Stomach smooth muscle (tissue), 2 donors: ENCODE data around the gene DNAJC5.
A peak's percentile ranks its signal among the peaks of the same experiment; 100 is the strongest.

Experiments used
- H3K27ac ChIP-seq: one replicate; pipeline ENCODE4 v1.7.0; 2013; ENCODE audit warnings: mild to moderate bottlenecking, low read length, inconsistent platforms
- H3K27me3 ChIP-seq, 2 donors: one replicate each; pipeline ENCODE4 v1.7.0; 2013; ENCODE audit warnings: low read length in 2 of 2; ENCODE audit not compliant: insufficient read depth in 2 of 2, control insufficient read depth in 1 of 2
- H3K36me3 ChIP-seq, 2 donors: one replicate each; pipeline ENCODE4 v1.7.0; 2013; ENCODE audit warnings: low read length in 2 of 2; ENCODE audit not compliant: control insufficient read depth in 2 of 2, insufficient read depth in 2 of 2
- H3K4me1 ChIP-seq: one replicate; pipeline ENCODE4 v1.7.0; 2013; ENCODE audit warnings: low read length; ENCODE audit not compliant: control insufficient read depth, insufficient read depth
- H3K4me3 ChIP-seq, 2 donors: one replicate each; pipeline ENCODE4 v1.7.0; 2013; ENCODE audit warnings: low read length in 2 of 2
- H3K9ac ChIP-seq, 2 donors: one replicate each; pipeline ENCODE4 v1.7.0; 2013; ENCODE audit warnings: low read length in 2 of 2, mild to moderate bottlenecking in 1 of 2
- H3K9me3 ChIP-seq, 2 donors: one replicate each; pipeline ENCODE4 v1.7.0; 2013; ENCODE audit warnings: low read length in 2 of 2; ENCODE audit not compliant: control insufficient read depth in 2 of 2
- donor health status: healthy.
- donor health status: Pancreatic carcinoma.

The DNAJC5 gene

DNA sequence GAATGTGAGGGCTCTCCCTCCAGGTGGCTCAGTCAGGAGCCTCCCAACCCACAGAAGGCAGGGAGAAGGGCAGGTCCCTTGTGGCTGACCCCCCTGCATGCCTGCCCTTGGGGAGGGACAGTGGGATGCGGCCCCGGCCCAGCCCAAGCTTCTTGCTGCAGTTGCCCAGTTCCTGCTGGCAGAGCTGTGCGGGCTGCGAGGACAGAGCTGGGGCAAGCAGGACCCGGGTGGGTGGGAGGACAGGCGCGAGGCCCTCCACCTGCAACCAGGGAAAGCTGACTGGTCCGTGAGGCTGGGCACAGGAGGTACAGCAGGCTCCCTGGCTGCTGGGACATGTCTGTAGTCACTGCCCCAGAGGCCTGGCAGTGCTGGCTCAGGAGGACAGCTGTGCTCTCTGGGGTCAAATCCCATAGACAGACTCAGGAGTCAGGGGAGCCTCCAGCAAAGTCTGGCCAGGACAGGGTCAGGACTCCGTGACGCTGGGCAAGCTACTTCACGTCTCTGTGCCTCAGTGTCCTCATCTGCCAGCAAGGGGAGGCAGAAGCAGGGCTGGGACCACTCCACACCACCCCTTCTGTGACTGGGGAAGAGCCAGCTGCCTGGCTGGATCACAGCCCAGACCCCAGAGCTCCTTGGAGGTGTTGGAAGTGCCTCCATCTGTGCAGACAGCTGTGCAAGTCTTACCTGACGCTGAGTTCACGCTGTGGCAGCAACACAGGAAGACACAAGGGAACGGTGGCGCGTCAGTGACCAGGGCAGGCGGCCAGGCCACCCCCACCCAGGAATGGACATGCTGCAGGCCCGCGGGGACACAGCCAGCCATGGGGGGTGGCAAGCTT is 48.3 kb downstream of the DNAJC5 start:
- H3K4me3 ChIP-seq = no peak overlapping the region
- no peak overlapping the region for H3K27ac ChIP-seq
- H3K9ac ChIP-seq = no peak overlapping the region
- peaks cover 23 to 30% of the 10 kb centered on the region in 2 donors for H3K36me3 ChIP-seq
- no peaks in the 10 kb centered on the region for H3K9me3 ChIP-seq
- H3K4me1 ChIP-seq = peaks cover 12% of the 10 kb centered on the region
- no peaks in the 10 kb centered on the region for H3K27me3 ChIP-seq

DNA sequence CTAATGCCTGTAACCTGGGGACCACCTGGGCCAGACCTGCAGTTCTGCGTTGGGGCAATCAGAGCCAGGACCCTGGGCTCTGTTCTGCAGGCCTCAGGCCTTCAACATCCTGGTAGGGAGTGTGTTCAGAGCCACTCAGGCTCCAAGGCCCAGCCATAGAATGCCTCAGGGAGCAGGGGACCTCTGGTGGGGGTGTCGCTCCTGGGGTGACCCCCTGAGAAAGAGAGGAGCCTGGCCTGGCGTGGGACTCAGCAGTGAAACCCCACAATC is 48.8 kb downstream of the DNAJC5 start:
- Histone ChIP-seq H3K4me1 (peaks cover 18% of the 10 kb centered on the region), H3K27ac (no peak overlapping the region), H3K27me3 (no peaks in the 10 kb centered on the region), H3K9ac (no peak overlapping the region), H3K36me3 (peaks cover 23 to 30% of the 10 kb centered on the region in 2 donors), H3K9me3 (no peaks in the 10 kb centered on the region), H3K4me3 (no peak overlapping the region)

DNA sequence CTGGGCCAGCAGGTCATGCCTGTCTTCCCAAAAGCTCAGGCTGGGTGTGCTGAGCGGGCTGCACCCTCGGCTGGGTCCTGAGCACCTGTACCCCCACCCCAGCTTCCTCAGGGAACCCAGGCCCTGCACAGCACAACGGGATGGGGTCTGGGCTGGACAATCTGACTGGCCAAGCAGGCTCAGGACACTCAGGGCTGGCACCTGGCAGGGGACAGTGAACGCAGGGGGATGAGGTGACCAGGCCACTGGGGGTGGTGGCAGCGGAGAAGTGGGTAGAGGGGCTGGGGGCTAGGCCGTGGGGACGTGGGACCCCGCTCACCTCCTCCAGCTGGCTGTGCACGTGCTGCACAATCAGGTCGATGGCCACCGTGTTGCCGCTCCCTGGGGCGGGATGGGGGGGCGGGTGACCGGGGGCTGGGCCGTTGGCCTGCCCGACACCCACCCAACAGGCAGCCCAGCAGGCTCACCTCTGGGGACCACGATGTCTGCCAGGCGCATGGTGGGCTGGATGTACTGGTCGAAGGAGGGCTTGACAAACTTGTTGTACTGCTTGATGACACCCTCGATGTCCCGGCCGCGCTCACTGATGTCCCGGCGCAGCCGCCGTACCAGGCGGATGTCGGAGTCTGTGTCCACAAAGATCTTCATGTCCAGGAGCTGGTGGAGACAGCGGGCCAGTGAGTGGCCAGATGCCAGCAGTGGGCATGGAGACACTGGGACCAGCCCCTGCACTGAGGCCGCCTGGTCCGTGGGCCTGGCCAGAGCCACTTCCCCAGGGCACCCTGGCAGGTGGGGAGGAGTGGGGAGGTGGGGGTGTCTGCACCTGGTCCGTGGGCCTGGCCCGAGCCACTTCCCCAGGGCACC is 49.4 kb downstream of the DNAJC5 start:
- Histone ChIP-seq H3K27me3 (no peaks in the 10 kb centered on the region), H3K4me1 (peaks cover 24% of the 10 kb centered on the region), H3K4me3 (no peak overlapping the region), H3K9ac (no peak overlapping the region), H3K36me3 (peaks cover 23 to 30% of the 10 kb centered on the region in 2 donors), H3K27ac (no peak overlapping the region), H3K9me3 (no peaks in the 10 kb centered on the region)

DNA sequence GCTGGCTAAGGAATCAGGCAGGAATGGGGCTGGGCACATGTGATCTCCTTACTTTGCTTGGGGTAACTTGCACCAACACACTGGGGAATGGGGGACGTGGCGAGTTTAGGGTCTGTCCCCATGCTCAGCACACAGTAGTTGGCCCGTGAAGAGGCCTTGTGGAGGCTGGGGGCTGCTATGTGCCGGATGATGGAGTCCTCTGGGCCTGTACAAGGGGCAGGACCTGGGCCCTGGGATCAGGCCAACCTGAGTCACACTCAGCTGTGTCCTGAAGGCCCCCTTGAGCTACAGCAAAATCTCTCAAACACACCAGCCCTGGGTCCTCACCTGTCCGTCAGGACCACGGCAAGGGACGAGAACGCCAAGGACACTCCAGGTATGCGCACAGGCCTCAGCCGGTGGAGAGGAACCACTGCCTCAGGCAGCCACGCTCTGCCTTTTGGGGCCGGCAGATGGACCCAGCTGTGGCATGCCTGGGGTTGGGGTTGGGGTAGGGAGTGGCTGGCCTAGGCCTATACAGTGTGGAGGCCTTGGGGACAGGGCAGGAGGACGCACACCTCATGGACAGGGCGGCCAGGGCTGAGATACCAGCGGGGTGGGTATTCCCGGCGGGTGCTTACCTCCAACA is 50.2 kb downstream of the DNAJC5 start:
- Histone ChIP-seq H3K27me3 (no peaks in the 10 kb centered on the region), H3K4me3 (no peak overlapping the region), H3K9ac (no peak overlapping the region), H3K36me3 (peaks cover 20 to 26% of the 10 kb centered on the region in 2 donors), H3K9me3 (no peaks in the 10 kb centered on the region), H3K27ac (no peak overlapping the region), H3K4me1 (peaks cover 32% of the 10 kb centered on the region)

DNA sequence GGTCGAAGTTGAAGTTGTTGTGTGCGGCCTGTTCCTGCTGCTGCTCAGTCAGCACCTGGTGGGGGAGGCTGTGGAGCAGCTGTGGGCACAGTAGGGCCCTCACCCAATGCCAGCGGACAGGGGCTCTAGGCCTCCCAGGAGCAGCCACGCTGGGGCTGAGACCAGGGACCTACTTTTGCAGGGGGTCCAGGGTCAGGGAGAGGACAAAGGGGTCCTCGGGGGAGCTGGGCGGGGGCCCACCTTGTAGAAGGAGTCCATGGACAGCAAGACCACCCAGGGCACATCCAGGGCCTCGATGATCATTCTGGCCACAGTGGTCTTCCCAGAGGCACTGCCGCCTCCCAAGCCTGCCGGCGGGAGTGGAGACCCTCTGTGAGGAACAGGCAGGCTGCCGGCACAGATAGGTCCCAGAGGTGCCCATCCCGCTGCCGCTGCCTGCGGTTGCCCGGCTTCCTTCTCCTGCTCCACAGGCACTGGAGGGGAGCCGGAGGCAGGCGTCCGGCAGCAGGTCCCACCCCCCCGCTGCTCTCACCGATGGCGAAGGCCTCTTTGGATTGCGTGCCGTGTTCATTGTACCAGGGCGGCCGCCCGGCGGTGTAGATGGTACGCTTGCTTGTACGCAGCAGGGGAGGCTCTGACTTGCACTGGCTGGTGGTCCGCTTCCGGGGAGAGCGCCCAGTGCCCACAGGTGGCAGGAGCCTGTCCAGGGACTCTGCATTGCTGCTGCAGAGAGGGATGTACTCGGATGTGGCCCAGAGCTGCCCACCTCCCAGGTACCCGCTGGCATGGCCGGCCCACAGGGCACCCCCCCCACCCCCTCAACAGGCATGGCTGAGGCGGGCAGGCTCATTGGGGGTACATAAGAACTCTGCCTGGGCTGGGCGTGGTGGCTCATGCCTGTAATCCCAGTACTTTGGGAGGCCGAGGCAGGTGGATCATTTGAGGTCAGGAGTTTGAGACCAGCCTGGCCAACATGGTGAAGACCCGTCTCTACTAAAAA is 51.3 kb downstream of the DNAJC5 start:
- no peak overlapping the region for H3K27ac ChIP-seq
- H3K4me3 ChIP-seq = no peak overlapping the region
- H3K4me1 ChIP-seq = peaks cover 43% of the 10 kb centered on the region
- H3K27me3 ChIP-seq = no peaks in the 10 kb centered on the region
- H3K9ac ChIP-seq = no peak overlapping the region
- H3K9me3 ChIP-seq = no peaks in the 10 kb centered on the region
- peaks cover 18 to 21% of the 10 kb centered on the region in 2 donors for H3K36me3 ChIP-seq

DNA sequence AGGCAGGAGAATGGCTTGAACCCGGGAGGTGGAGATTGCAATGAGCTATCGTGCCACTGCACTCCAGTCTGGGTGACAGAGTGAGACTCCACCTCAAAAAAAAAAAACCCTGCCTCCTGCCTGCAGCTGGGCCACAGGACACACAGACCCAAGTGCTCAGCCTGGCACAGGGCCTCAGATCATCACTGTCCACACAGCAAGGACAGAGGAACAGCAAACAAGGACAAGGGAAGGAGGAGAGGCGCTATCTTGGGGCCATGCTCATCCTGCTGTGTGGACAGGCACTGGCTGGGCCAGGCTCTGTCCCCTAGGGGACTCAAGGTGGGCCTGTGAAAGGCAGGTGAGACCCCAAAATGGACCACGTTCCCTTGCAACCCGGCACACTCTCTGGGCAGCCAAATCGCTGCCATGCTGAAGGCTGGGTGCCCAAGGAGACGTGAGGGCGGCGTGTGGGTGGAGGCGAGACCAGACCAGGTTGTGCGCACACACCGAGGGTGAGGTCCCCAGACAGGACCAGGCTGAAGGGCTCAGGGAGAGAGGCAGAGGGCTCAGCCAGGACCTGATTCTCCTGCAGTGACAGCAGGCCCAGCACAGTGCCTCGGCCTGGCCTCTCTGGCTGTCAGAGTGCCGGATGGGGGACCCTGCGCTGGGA is 52.2 kb downstream of the DNAJC5 start:
- H3K9me3 ChIP-seq = no peaks in the 10 kb centered on the region
- H3K9ac ChIP-seq = no peak overlapping the region
- H3K4me1 ChIP-seq = peaks cover 52% of the 10 kb centered on the region
- H3K4me3 ChIP-seq = no peak overlapping the region
- H3K27me3 ChIP-seq = no peaks in the 10 kb centered on the region
- peak overlapping the region; percentile 91 for H3K27ac ChIP-seq
- H3K36me3 ChIP-seq = peaks cover 18 to 21% of the 10 kb centered on the region in 2 donors

DNA sequence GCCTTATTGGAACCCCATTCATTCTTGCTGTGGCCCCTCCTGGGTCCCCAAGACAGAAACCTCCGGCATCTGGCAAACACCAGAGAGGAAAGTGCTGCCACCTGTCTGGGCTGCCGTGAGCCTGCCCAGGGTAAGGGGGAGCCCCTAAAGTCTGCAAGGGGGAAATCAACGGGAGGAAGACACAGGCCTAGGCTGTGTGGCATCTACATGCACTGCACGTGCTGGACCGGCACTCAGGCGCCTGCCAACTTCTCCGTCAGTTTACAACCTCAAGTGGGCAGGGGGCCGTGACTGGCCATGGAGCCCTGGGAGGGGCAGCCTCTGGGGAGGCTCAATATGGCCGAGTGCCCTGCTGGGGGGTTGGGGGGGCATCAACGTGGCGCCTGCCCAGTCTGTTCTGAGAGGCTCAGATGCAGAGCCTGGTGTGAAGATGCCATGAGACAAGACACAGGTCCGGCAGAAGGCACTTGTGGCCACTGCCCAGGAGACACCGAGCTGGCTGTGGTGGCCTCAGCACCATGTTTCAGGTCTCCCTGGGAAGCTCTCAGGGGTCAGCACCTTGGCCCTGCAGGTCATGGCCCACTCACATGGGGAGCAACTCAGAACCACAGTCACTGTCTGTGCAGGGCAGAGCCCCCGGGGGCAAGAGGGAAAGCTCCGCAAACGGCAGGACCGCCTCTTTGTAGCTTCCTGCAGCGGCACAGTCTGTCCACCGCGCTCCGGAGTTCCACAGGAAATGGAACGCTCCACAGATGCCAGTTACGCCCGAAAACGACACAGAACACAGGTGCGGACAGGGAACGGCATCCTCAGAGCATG is 52.9 kb downstream of the DNAJC5 start:
- peaks cover 18 to 21% of the 10 kb centered on the region in 2 donors for H3K36me3 ChIP-seq
- H3K9me3 ChIP-seq = no peaks in the 10 kb centered on the region
- peak overlapping the region in 1 of 2 donors; percentile 47 for H3K4me3 ChIP-seq
- peak overlapping the region; percentile 91 for H3K27ac ChIP-seq
- H3K9ac ChIP-seq = no peak overlapping the region
- no peaks in the 10 kb centered on the region for H3K27me3 ChIP-seq
- peaks cover 59% of the 10 kb centered on the region for H3K4me1 ChIP-seq

DNA sequence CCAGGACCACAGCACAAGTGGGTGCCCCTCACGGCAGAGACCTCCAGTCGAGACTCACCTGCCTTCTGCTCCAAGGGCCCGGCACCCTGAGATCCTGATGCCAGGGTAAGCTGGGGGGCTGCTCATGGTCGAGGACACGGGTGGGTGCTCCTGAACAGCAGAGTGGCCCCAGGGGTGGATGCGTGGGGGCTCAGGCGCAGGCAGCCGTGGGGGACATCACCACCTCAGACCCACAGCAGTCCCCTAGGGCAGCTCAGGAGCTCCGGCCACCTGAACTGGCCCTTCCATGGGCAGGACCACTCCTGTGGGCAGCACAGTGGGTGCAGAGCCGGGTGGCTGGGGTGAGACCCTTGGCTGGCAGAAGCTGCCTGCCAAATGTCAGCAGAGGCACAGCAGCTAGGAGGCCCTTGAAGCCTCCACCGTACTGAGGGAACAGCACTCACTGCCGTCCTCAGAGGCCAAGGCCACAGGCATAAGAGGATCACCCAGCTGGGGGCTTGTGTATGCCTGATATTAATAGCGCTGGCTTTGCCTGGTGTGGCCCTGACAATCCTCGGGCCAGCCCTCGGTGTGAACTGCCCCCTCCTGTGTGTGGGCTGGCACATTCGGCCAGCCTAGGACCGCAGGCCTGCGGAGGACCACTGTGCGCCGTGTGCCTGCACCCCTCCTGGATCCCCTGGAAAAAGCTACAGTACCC is 55.9 kb downstream of the DNAJC5 start:
- H3K4me3 ChIP-seq = peak overlapping the region; percentile 24 to 58
- peaks cover 81% of the 10 kb centered on the region for H3K4me1 ChIP-seq
- H3K9me3 ChIP-seq = no peaks in the 10 kb centered on the region
- H3K36me3 ChIP-seq = peaks cover under 1 to 2% of the 10 kb centered on the region in 2 donors
- H3K27ac ChIP-seq = peak overlapping the region; percentile 91
- peak overlapping the region; percentile 21 to 26 for H3K9ac ChIP-seq
- no peaks in the 10 kb centered on the region for H3K27me3 ChIP-seq
